ENCODE measurements around the gene SERPINA9. TPM values are rescaled to one million over a fixed set of nuclear protein-coding genes. Genes with fewer than 3 reads are reported as not detected.
A peak's percentile ranks its signal among the peaks of the same experiment; 100 is the strongest.

Gene SERPINA9
- total RNA-seq, 1 experiment from 2014 or later: not detected

- Histone ChIP-seq H3K9me3 (ENCODE audit: control insufficient read depth in 1 of 2, insufficient read depth in 1 of 2, low read depth in 1 of 2, low read length in 2 of 2) (no peaks in the 10 kb centered on the region), H3K79me2 (ENCODE audit: insufficient read depth, low read length) (no peaks in the 10 kb centered on the region), H3K9ac (ENCODE audit: low read length) (no peak overlapping the region), H3K4me2 (ENCODE audit: low read length) (no peak overlapping the region), H2AFZ (ENCODE audit: low read depth, low read length, poor library complexity, severe bottlenecking) (no peak overlapping the region), H3K4me3 (replicated peaks in 1 of 2; ENCODE audit: low read depth in 1 of 2, low read length in 2 of 2) (no peak overlapping the region), H3K4me1 (ENCODE audit: control insufficient read depth in 1 of 2, insufficient read depth in 2 of 2, low read length in 2 of 2) (no peaks in the 10 kb centered on the region), H3K27ac (ENCODE audit: low read depth, low read length) (no peak overlapping the region), H3K27me3 (ENCODE audit: insufficient read depth, low read length) (peaks cover 16% of the 10 kb centered on the region; the same call in 1 of the 2 replicates), H3K9me2 (ENCODE audit: insufficient read depth) (no peaks in the 10 kb centered on the region), H3K36me3 (ENCODE audit: control insufficient read depth in 1 of 2, insufficient read depth in 2 of 2, low read length in 2 of 2) (no peaks in the 10 kb centered on the region), H4K20me1 (ENCODE audit: insufficient read depth) (no peaks in the 10 kb centered on the region)
- DNase-seq (ENCODE audit: low read depth, low spot score) (no peak), ATAC-seq (peak; percentile 66)
- CTCF ChIA-PET: no interaction called here
- intact Hi-C loops (cut with micrococcal nuclease): no loop called here
- no peak for TF ChIP-seq CBX3 (IDR thresholded peaks at IDR 0.05; ENCODE audit: low read depth)
- no peak for TF ChIP-seq SRF (IDR thresholded peaks at IDR 0.05; ENCODE audit: low read depth)
- TF ChIP-seq SP1 (IDR thresholded peaks at IDR 0.05; ENCODE audit: low read depth): no peak
- no peak for TF ChIP-seq ZFX (IDR thresholded peaks at IDR 0.05)
- TF ChIP-seq CTCF (IDR thresholded peaks at IDR 0.05 in 2 of 3, conservative IDR thresholded peaks at IDR 0.05 in 1 of 3; ENCODE audit: borderline replicate concordance in 1 of 3, insufficient read depth in 1 of 3, low read depth in 2 of 3, low read length in 2 of 3): no peak
- TF ChIP-seq ATF3 (IDR thresholded peaks at IDR 0.05): no peak
- TF ChIP-seq EGR1 (IDR thresholded peaks at IDR 0.05; ENCODE audit: low read depth): no peak
- no peak for TF ChIP-seq POLR2A (IDR thresholded peaks at IDR 0.05; ENCODE audit: borderline replicate concordance, extremely low read depth, insufficient read depth, insufficient read length)
- no peak for TF ChIP-seq POLR2AphosphoS5 (IDR thresholded peaks at IDR 0.05; ENCODE audit: low read depth, low read length)
- no peak for TF ChIP-seq EZH2phosphoT487 (IDR thresholded peaks at IDR 0.05; ENCODE audit: borderline replicate concordance)
- TF ChIP-seq FOSL1 (IDR thresholded peaks at IDR 0.05; ENCODE audit: low read depth): no peak
- no peak for TF ChIP-seq JUND (IDR thresholded peaks at IDR 0.05)
- no peak for TF ChIP-seq RAD21 (IDR thresholded peaks at IDR 0.05; ENCODE audit: low read depth)
- no peak for TF ChIP-seq ZBTB33 (IDR thresholded peaks at IDR 0.05; ENCODE audit: extremely low read depth, insufficient replicate concordance, low read length)
- no peak for TF ChIP-seq EZH2 (IDR thresholded peaks at IDR 0.05)
- BruUV-seq (replicated peaks): no TSS peak
- RAD21 ChIA-PET (ENCODE audit: low non-redundant PET in 1 of 2, low total read pairs in 2 of 2, uncharacterized antibody in 2 of 2, unreplicated experiment in 2 of 2): no interaction called here
- POLR2A ChIA-PET: no interaction called here
These were observed 24.3 kb upstream of the SERPINA9 start for GRCh38 chr14:94500264-94500663.
